Memory B cell (primary cell): Measurements from ENCODE around the gene RGS13.

ENCODE experiments used
- ATAC-seq: fragments of 150-1000 bp; cut with Tn5 transposase; 2 replicates; pipeline ENCODE4 v1.10.0; 2021; ENCODE audit warnings: low read depth, mild to moderate bottlenecking, moderate library complexity
- DNase-seq, 2 donors: peaks; one replicate each; pipeline ENCODE4 v3.0.0; 2022; ENCODE audit warnings: low spot score in 2 of 2
- H3K27ac Mint-ChIP-seq: one replicate; pipeline ENCODE4 v1.8.0; 2022; ENCODE audit warnings: mild to moderate bottlenecking, moderate library complexity, mixed read lengths
- H3K27me3 Mint-ChIP-seq: one replicate; pipeline ENCODE4 v1.8.0; 2022; ENCODE audit warnings: mixed read lengths
- H3K36me3 Mint-ChIP-seq: one replicate; pipeline ENCODE4 v1.8.0; 2022; ENCODE audit warnings: mild to moderate bottlenecking, mixed read lengths
- H3K4me1 Mint-ChIP-seq: one replicate; pipeline ENCODE4 v1.8.0; 2022; ENCODE audit warnings: mixed read lengths
- H3K4me3 Mint-ChIP-seq: one replicate; pipeline ENCODE4 v1.8.0; 2022; ENCODE audit warnings: mild to moderate bottlenecking, moderate library complexity, mixed read lengths
- H3K9me3 Mint-ChIP-seq: one replicate; pipeline ENCODE4 v1.8.0; 2022; ENCODE audit warnings: mixed read lengths

Gene RGS13

DNA sequence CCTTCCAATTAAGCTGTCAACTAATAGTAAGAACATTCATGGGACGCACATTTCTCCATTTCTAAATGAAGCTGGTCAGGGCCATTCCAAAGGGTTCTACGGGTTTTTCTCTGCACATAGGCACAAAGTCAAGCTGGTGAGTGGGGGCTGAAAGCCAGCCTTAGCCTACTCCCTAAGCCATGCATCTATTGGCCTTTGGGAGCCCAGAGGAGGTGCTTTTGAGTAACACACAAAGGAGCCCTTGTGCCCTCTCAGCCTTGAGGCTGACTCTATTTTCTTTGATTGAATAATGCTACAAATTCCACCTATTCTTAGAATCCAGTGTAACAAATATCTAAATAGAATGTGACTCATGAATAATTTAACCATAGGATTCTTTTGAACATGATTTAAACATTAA is 73.6 kb downstream of the RGS13 start:
- DNase-seq = no peak
- Mint-ChIP-seq H3K4me3 (no peak overlapping the region), H3K36me3 (no peaks in the 10 kb centered on the region), H3K27me3 (peaks cover 4% of the 10 kb centered on the region), H3K27ac (no peak overlapping the region), H3K9me3 (no peaks in the 10 kb centered on the region), H3K4me1 (no peaks in the 10 kb centered on the region)
- ATAC-seq = no peak
